Adipocyte (in vitro differentiated cells): ENCODE data around the gene DPM3.

Experiments used
- DNase-seq: peaks from one replicate; pipeline ENCODE4 v3.0.0-alpha.2; 2015; ENCODE audit warnings: low read depth
- H3K27me3 ChIP-seq: replicated peaks from 2 replicates; pipeline ENCODE4 v1.7.0; 2013; ENCODE audit warnings: mild to moderate bottlenecking, low read length, moderate library complexity; ENCODE audit not compliant: control insufficient read depth, insufficient read depth
- H3K36me3 ChIP-seq: 2 replicates; pipeline ENCODE4 v1.7.0; 2013; ENCODE audit warnings: low read length, mild to moderate bottlenecking, moderate library complexity; ENCODE audit not compliant: control insufficient read depth, insufficient read depth, severe bottlenecking
- H3K4me1 ChIP-seq: 2 replicates; pipeline ENCODE4 v1.7.0; 2013; ENCODE audit warnings: mild to moderate bottlenecking, low read length, moderate library complexity; ENCODE audit not compliant: control insufficient read depth, insufficient read depth
- H3K4me3 ChIP-seq: 2 replicates; pipeline ENCODE4 v1.7.0; 2013; ENCODE audit warnings: mild to moderate bottlenecking, low read length, moderate library complexity
- H3K9ac ChIP-seq: 2 replicates; pipeline ENCODE4 v1.7.0; 2013; ENCODE audit warnings: mild to moderate bottlenecking, low read length, moderate library complexity
- H3K9me3 ChIP-seq: 2 replicates; pipeline ENCODE4 v1.7.0; 2013; ENCODE audit warnings: mild to moderate bottlenecking, low read length, moderate library complexity; ENCODE audit not compliant: control insufficient read depth

Gene DPM3

GRCh38 chr1:155182052-155182550, 41.8 kb upstream of the DPM3 start:
- no peaks in the 10 kb centered on the region for H3K9me3 ChIP-seq
- no peaks in the 10 kb centered on the region for H3K36me3 ChIP-seq
- no peaks in the 10 kb centered on the region for H3K4me1 ChIP-seq
- H3K4me3 ChIP-seq, result no peak overlapping the region
- no peak overlapping the region for H3K9ac ChIP-seq
- DNase-seq, result no peak
- no peaks in the 10 kb centered on the region for H3K27me3 ChIP-seq

- H3K9ac ChIP-seq, result no peak overlapping the region
- no peaks in the 10 kb centered on the region for H3K4me1 ChIP-seq
- no peaks in the 10 kb centered on the region for H3K9me3 ChIP-seq
- no peak for DNase-seq
- no peak overlapping the region for H3K4me3 ChIP-seq
- no peaks in the 10 kb centered on the region for H3K36me3 ChIP-seq
- no peaks in the 10 kb centered on the region for H3K27me3 ChIP-seq
Observed at GRCh38 chr1:155181371-155182051, 41.2 kb upstream of the DPM3 start.

GRCh38 chr1:155179112-155180031, 39.0 kb upstream of the DPM3 start:
- no peak for DNase-seq
- no peaks in the 10 kb centered on the region for H3K36me3 ChIP-seq
- H3K4me1 ChIP-seq, result no peaks in the 10 kb centered on the region
- no peaks in the 10 kb centered on the region for H3K27me3 ChIP-seq
- no peak overlapping the region for H3K4me3 ChIP-seq
- H3K9ac ChIP-seq, result no peak overlapping the region
- H3K9me3 ChIP-seq, result no peaks in the 10 kb centered on the region

GRCh38 chr1:155178441-155179111, 38.2 kb upstream of the DPM3 start:
- peaks cover 1% of the 10 kb centered on the region for H3K4me1 ChIP-seq
- no peaks in the 10 kb centered on the region for H3K36me3 ChIP-seq
- no peaks in the 10 kb centered on the region for H3K27me3 ChIP-seq
- no peak overlapping the region for H3K9ac ChIP-seq
- DNase-seq, result no peak
- H3K9me3 ChIP-seq, result no peaks in the 10 kb centered on the region
- no peak overlapping the region for H3K4me3 ChIP-seq

- no peaks in the 10 kb centered on the region for H3K9me3 ChIP-seq
- H3K4me3 ChIP-seq, result no peak overlapping the region
- peaks cover 5% of the 10 kb centered on the region for H3K4me1 ChIP-seq
- H3K27me3 ChIP-seq, result no peaks in the 10 kb centered on the region
- H3K9ac ChIP-seq, result no peak overlapping the region
- H3K36me3 ChIP-seq, result no peaks in the 10 kb centered on the region
- DNase-seq, result no peak
Observed at GRCh38 chr1:155177918-155178281, 37.6 kb upstream of the DPM3 start.

- Histone ChIP-seq H3K9me3 (no peaks in the 10 kb centered on the region), H3K4me3 (no peak overlapping the region), H3K4me1 (peaks cover 7% of the 10 kb centered on the region), H3K9ac (no peak overlapping the region), H3K36me3 (no peaks in the 10 kb centered on the region), H3K27me3 (no peaks in the 10 kb centered on the region)
- DNase-seq, result no peak
Observed at GRCh38 chr1:155177192-155177917, 37.0 kb upstream of the DPM3 start.

- DNase-seq, result peak; percentile 91
- no peaks in the 10 kb centered on the region for H3K27me3 ChIP-seq
- H3K4me3 ChIP-seq, result no peak overlapping the region
- H3K4me1 ChIP-seq, result peaks cover 14% of the 10 kb centered on the region
- H3K36me3 ChIP-seq, result no peaks in the 10 kb centered on the region
- no peaks in the 10 kb centered on the region for H3K9me3 ChIP-seq
- no peak overlapping the region for H3K9ac ChIP-seq
Observed at GRCh38 chr1:155176544-155177071, 36.3 kb upstream of the DPM3 start.

- no peaks in the 10 kb centered on the region for H3K27me3 ChIP-seq
- no peaks in the 10 kb centered on the region for H3K36me3 ChIP-seq
- no peak for DNase-seq
- H3K9ac ChIP-seq, result no peak overlapping the region
- H3K4me1 ChIP-seq, result peaks cover 17% of the 10 kb centered on the region
- H3K9me3 ChIP-seq, result no peaks in the 10 kb centered on the region
- no peak overlapping the region for H3K4me3 ChIP-seq
Observed at GRCh38 chr1:155175927-155176371, 35.6 kb upstream of the DPM3 start.

GRCh38 chr1:155175281-155175926, 35.1 kb upstream of the DPM3 start:
- Histone ChIP-seq H3K4me1 (peaks cover 17% of the 10 kb centered on the region), H3K27me3 (no peaks in the 10 kb centered on the region), H3K36me3 (peaks cover 4% of the 10 kb centered on the region), H3K4me3 (no peak overlapping the region), H3K9me3 (no peaks in the 10 kb centered on the region), H3K9ac (no peak overlapping the region)
- no peak for DNase-seq
